Measurements from ENCODE around the gene ATG7.

The ATG7 gene

DNA sequence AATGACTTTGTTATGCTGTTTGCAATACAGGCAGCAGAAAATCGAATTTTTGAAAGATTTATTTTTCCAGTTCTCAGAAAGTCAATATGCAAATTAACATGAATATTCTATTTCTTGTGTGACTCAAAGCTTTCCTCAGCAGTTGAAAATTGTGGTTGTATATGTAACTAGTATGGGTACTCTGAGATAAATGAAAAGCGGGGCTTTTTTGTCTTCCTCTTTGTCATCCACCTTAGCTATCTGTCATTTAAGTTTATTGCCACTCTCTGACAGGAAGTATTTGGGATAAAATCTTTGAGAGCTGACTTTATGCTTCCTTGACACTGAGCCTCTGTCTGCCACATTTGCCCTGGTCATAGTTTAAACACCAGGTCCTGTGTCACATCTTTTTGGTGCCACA, 91.5 kb downstream of the ATG7 start:
- Histone ChIP-seq H3K9me3 (ENCODE audit: low read depth, low read length) (no peaks in the 10 kb centered on the region), H3K9ac (ENCODE audit: insufficient read length) (no peak overlapping the region), H3K36me3 (ENCODE audit: insufficient read depth, low read length) (peaks cover 5% of the 10 kb centered on the region; the same call in 1 of the 2 replicates), H3K4me3 (no peak overlapping the region), H3K27ac (no peak overlapping the region)
- DNase-seq (ENCODE audit: low read depth, low spot score), result no peak
- TF ChIP-seq POLR2AphosphoS5 (IDR thresholded peaks at IDR 0.05; ENCODE audit: borderline replicate concordance, low read depth, low read length) (no peak), FOXP2 (optimal IDR thresholded peaks at IDR 0.05; ENCODE audit: control extremely low read depth, extremely low read length, insufficient read depth) (no peak), EZH2 (IDR thresholded peaks at IDR 0.05) (no peak)

DNA sequence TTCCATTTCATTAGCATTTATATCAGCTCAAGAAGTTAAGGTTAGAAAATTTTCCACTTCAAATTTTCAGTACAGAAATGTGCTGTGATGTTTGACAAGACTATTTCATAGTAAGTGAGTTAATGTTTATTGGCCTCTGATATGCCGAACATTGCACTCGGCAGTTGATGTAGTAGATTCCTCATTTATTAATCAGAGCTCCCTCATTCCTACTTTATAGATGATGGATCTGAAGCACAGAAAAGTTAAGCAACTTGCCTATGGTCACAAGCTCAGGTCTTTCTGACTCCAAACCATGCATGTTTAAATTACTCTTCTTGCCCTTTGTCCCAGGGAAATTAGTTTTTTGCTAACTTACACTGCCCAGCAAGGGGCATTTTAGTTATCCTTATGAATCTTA, 92.0 kb downstream of the ATG7 start:
- H3K36me3 ChIP-seq (ENCODE audit: insufficient read depth, low read length), result peaks cover 5% of the 10 kb centered on the region; the same call in 1 of the 2 replicates
- no peak for TF ChIP-seq FOXP2 (optimal IDR thresholded peaks at IDR 0.05; ENCODE audit: control extremely low read depth, extremely low read length, insufficient read depth)
- no peak for TF ChIP-seq EZH2 (IDR thresholded peaks at IDR 0.05)
- no peak for TF ChIP-seq POLR2AphosphoS5 (IDR thresholded peaks at IDR 0.05; ENCODE audit: borderline replicate concordance, low read depth, low read length)
- H3K27ac ChIP-seq, result no peak overlapping the region
- DNase-seq (ENCODE audit: low read depth, low spot score), result no peak
- H3K4me3 ChIP-seq, result no peak overlapping the region
- H3K9ac ChIP-seq (ENCODE audit: insufficient read length), result no peak overlapping the region
- H3K9me3 ChIP-seq (ENCODE audit: low read depth, low read length), result no peaks in the 10 kb centered on the region

DNA sequence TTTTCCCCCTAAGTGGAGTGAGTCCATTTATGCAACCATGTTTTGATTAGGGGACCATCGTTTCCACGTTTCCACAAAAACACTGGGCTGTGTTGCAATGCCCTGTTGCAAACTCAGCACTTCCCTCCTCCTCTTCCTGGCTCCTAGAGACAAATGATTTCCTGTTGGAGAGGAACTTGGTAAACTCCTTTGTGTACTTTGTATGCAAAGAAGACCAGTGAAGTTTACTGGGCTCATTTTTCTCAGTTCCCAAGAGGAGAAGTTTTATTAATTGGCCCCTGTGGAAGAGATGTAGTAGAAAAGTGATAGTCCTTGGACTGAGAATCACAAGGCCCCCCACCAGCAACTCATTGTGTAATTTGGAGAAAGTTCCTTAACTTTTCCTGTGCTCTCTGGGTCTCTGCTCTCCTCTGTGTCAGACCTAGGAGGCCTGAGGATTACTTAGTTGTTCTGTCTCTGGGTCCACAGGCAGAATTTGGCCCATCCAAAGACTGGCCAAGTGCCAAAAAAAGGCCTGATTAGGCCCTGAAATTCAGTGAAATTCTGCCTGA, 95.0 kb downstream of the ATG7 start:
- no peaks in the 10 kb centered on the region for H3K9me3 ChIP-seq (ENCODE audit: low read depth, low read length)
- H3K27ac ChIP-seq, result peak overlapping the region; percentile 89
- H3K4me3 ChIP-seq, result peak overlapping the region; percentile 47; the same call in 1 of the 2 replicates
- H3K36me3 ChIP-seq (ENCODE audit: insufficient read depth, low read length), result no peaks in the 10 kb centered on the region
- TF ChIP-seq POLR2AphosphoS5 (IDR thresholded peaks at IDR 0.05; ENCODE audit: borderline replicate concordance, low read depth, low read length), result peak; percentile 65
- peak; percentile 46 for TF ChIP-seq FOXP2 (optimal IDR thresholded peaks at IDR 0.05; ENCODE audit: control extremely low read depth, extremely low read length, insufficient read depth)
- no peak for TF ChIP-seq EZH2 (IDR thresholded peaks at IDR 0.05)
- peak overlapping the region; percentile 15 for H3K9ac ChIP-seq (ENCODE audit: insufficient read length)
- peak; percentile 81 for DNase-seq (ENCODE audit: low read depth, low spot score)

DNA sequence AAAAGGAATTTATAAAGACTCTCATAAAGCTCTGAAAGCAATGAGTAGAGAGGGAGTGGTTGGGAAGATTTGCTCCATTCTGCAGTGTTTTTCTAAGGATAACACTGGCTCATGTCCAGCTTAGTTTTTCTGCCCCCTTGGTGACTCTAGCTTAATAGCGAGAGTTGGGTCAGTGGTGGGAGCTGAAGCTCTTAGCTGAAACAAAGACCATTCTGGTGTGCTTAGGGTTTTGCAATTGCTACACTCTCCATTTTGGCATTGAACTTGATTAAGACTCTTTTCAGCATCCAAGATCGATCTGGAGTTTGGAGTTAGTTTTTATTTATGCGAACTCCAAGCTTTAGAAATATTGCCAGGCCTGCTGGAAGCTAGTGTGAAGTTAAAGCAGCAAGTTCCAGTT, 98.0 kb downstream of the ATG7 start:
- Histone ChIP-seq H3K9me3 (ENCODE audit: low read depth, low read length) (no peaks in the 10 kb centered on the region), H3K36me3 (ENCODE audit: insufficient read depth, low read length) (no peaks in the 10 kb centered on the region), H3K27ac (no peak overlapping the region), H3K4me3 (no peak overlapping the region), H3K9ac (ENCODE audit: insufficient read length) (no peak overlapping the region)
- TF ChIP-seq POLR2AphosphoS5 (IDR thresholded peaks at IDR 0.05; ENCODE audit: borderline replicate concordance, low read depth, low read length) (no peak), FOXP2 (optimal IDR thresholded peaks at IDR 0.05; ENCODE audit: control extremely low read depth, extremely low read length, insufficient read depth) (no peak), EZH2 (IDR thresholded peaks at IDR 0.05) (no peak)
- no peak for DNase-seq (ENCODE audit: low read depth, low spot score)

DNA sequence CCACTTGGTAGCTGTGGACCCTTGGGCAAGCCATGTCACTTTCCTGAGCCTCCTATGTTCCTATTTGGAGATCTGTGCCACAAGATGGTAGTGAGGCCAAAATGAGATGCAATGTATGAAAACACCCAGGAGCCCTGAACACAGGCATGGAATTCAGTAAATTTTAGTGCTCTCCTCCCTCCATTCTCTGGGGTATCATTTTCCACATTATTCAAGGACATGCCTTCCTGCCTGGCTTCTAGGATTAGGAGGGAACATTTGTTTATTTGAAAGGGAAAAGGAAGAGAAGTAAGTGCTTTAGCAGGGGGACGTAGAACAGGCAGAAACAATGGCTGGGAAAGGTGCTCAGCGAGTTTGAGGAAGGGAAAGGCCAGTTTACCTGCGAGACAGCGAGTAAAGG, 98.8 kb downstream of the ATG7 start:
- Histone ChIP-seq H3K4me3 (no peak overlapping the region), H3K27ac (no peak overlapping the region), H3K36me3 (ENCODE audit: insufficient read depth, low read length) (no peaks in the 10 kb centered on the region), H3K9me3 (ENCODE audit: low read depth, low read length) (no peaks in the 10 kb centered on the region), H3K9ac (ENCODE audit: insufficient read length) (no peak overlapping the region)
- DNase-seq (ENCODE audit: low read depth, low spot score), result no peak
- TF ChIP-seq FOXP2 (optimal IDR thresholded peaks at IDR 0.05; ENCODE audit: control extremely low read depth, extremely low read length, insufficient read depth) (no peak), EZH2 (IDR thresholded peaks at IDR 0.05) (no peak), POLR2AphosphoS5 (IDR thresholded peaks at IDR 0.05; ENCODE audit: borderline replicate concordance, low read depth, low read length) (no peak)

DNA sequence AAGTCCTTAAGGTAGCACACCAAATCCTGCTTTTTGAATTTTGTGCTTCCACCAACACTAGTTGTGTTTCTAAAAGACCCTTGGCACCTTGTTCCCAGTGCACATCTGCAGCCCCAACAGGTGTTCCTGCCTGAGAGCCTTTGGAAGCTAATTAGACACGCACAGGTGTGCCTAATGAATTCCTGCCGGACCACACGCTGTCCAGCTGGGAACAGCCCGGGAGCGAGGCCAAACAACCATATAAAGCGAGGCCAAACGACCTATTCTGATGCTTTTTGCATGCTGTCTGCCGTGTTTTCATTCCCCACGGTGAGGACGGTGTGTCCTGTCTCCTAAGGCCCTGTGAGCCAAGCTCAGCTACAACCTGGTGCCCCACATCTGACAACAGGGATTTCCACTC, 99.5 kb downstream of the ATG7 start:
- no peaks in the 10 kb centered on the region for H3K36me3 ChIP-seq (ENCODE audit: insufficient read depth, low read length)
- H3K9ac ChIP-seq (ENCODE audit: insufficient read length), result no peak overlapping the region
- no peak overlapping the region for H3K27ac ChIP-seq
- no peak for DNase-seq (ENCODE audit: low read depth, low spot score)
- H3K4me3 ChIP-seq, result no peak overlapping the region
- H3K9me3 ChIP-seq (ENCODE audit: low read depth, low read length), result no peaks in the 10 kb centered on the region
- no peak for TF ChIP-seq FOXP2 (optimal IDR thresholded peaks at IDR 0.05; ENCODE audit: control extremely low read depth, extremely low read length, insufficient read depth)

DNA sequence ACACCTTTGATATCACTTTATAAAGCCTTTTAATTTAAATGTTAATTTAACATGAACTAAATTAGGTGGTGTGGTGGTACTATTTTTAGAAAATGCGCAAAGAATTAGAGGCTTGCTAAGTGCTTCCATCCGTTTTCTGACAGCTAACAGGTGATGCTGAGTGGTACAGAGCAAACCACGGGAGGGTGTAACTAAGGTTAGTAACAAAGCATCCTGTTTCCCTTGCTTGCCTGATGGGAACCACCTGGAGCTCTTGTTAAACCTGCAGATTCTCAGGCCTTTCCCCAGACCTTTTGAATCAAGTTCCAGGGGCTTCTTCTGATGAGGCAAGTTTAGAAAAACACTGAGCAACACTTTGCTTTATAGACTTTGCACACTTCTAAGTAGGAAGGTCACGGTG, 101.0 kb downstream of the ATG7 start:
- Histone ChIP-seq H3K27ac (no peak overlapping the region), H3K9me3 (ENCODE audit: low read depth, low read length) (no peaks in the 10 kb centered on the region), H3K36me3 (ENCODE audit: insufficient read depth, low read length) (no peaks in the 10 kb centered on the region), H3K9ac (ENCODE audit: insufficient read length) (no peak overlapping the region), H3K4me3 (no peak overlapping the region)
- no peak for DNase-seq (ENCODE audit: low read depth, low spot score)
- TF ChIP-seq EZH2 (IDR thresholded peaks at IDR 0.05), result no peak
- TF ChIP-seq FOXP2 (optimal IDR thresholded peaks at IDR 0.05; ENCODE audit: control extremely low read depth, extremely low read length, insufficient read depth), result no peak
- no peak for TF ChIP-seq POLR2AphosphoS5 (IDR thresholded peaks at IDR 0.05; ENCODE audit: borderline replicate concordance, low read depth, low read length)

DNA sequence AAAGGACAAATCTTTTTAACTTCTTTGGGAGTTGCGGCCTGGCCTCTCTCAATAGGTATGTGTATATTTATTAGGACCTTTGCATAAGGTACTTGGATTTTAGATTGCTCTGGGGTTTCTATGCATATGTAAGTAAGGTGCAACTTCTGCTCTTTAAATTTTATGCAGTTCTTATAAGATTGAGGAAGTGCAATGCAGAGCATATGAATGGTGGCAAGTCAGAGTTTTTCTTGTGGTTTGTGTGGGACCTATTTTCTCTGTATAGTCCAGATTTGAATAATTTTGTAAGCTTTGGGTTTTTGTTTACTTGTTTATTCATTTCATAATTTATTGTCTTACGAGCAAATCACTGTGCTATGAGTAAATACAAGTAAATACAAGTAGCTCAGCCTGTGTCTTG, 101.5 kb downstream of the ATG7 start:
- no peak overlapping the region for H3K27ac ChIP-seq
- H3K4me3 ChIP-seq, result no peak overlapping the region
- H3K36me3 ChIP-seq (ENCODE audit: insufficient read depth, low read length), result no peaks in the 10 kb centered on the region
- TF ChIP-seq EZH2 (IDR thresholded peaks at IDR 0.05), result no peak
- TF ChIP-seq POLR2AphosphoS5 (IDR thresholded peaks at IDR 0.05; ENCODE audit: borderline replicate concordance, low read depth, low read length), result no peak
- TF ChIP-seq FOXP2 (optimal IDR thresholded peaks at IDR 0.05; ENCODE audit: control extremely low read depth, extremely low read length, insufficient read depth), result no peak
- no peak overlapping the region for H3K9ac ChIP-seq (ENCODE audit: insufficient read length)
- no peak for DNase-seq (ENCODE audit: low read depth, low spot score)
- no peaks in the 10 kb centered on the region for H3K9me3 ChIP-seq (ENCODE audit: low read depth, low read length)

Data from SK-N-MC (cell line).